ENCODE data around the gene RIPPLY2.
A peak's percentile ranks its signal among the peaks of the same experiment; 100 is the strongest.
"Not testable (repeated sequence)": the region's sequence is repeated elsewhere in the genome, so short reads cannot be mapped to it uniquely, and the experiment has no call there.

Gene RIPPLY2

GRCh38 chr6:83853178-83854000 lies at the start of gene RIPPLY2:
TSS of gene RIPPLY2 (plus strand) at chr6:83853360. CDS start at chr6:83853417, 57 bp downstream.
- no peak for DNase-seq (ENCODE audit: low spot score)

GRCh38 chr6:83803492-83803891 lies 49.7 kb upstream of the RIPPLY2 start:
- DNase-seq (ENCODE audit: low spot score): not testable (repeated sequence)

- no peak for DNase-seq (ENCODE audit: low spot score)
Observed at GRCh38 chr6:83804886-83805285, 48.3 kb upstream of the RIPPLY2 start.

GRCh38 chr6:83808005-83808404 lies 45.2 kb upstream of the RIPPLY2 start:
- DNase-seq (ENCODE audit: low spot score): no peak

- no peak for DNase-seq (ENCODE audit: low spot score)
Observed at GRCh38 chr6:83808926-83809325, 44.2 kb upstream of the RIPPLY2 start.

- no peak for DNase-seq (ENCODE audit: low spot score)
Observed at GRCh38 chr6:83812595-83812994, 40.6 kb upstream of the RIPPLY2 start.

GRCh38 chr6:83815631-83816272 lies 37.4 kb upstream of the RIPPLY2 start:
- DNase-seq (ENCODE audit: low spot score): no peak

GRCh38 chr6:83822629-83823169 lies 30.5 kb upstream of the RIPPLY2 start:
- DNase-seq (ENCODE audit: low spot score): no peak

GRCh38 chr6:83824388-83824801 lies 28.8 kb upstream of the RIPPLY2 start:
- DNase-seq (ENCODE audit: low spot score): no peak

GRCh38 chr6:83824831-83825230 lies 28.3 kb upstream of the RIPPLY2 start:
- no peak for DNase-seq (ENCODE audit: low spot score)

- DNase-seq (ENCODE audit: low spot score): no peak
Observed at GRCh38 chr6:83827050-83827449, 26.1 kb upstream of the RIPPLY2 start.

- no peak for DNase-seq (ENCODE audit: low spot score)
Observed at GRCh38 chr6:83838727-83839126, 14.4 kb upstream of the RIPPLY2 start.

- no peak for DNase-seq (ENCODE audit: low spot score)
Observed at GRCh38 chr6:83844170-83844569, 9.0 kb upstream of the RIPPLY2 start.

- no peak for DNase-seq (ENCODE audit: low spot score)
Observed at GRCh38 chr6:83846291-83846690, 6.9 kb upstream of the RIPPLY2 start.

- no peak for DNase-seq (ENCODE audit: low spot score)
Observed at GRCh38 chr6:83847179-83847578, 6.0 kb upstream of the RIPPLY2 start.

- DNase-seq (ENCODE audit: low spot score): no peak
Observed at GRCh38 chr6:83849127-83849526, 4.0 kb upstream of the RIPPLY2 start.

GRCh38 chr6:83849610-83850009 lies 3.5 kb upstream of the RIPPLY2 start:
- no peak for DNase-seq (ENCODE audit: low spot score)

GRCh38 chr6:83852528-83853177 lies 507 bp upstream of the RIPPLY2 start:
- DNase-seq (ENCODE audit: low spot score): no peak

- no peak for DNase-seq (ENCODE audit: low spot score)
Observed at GRCh38 chr6:83854001-83854501, 891 bp downstream of the RIPPLY2 start.

GRCh38 chr6:83854766-83855165 lies 1.6 kb downstream of the RIPPLY2 start:
- DNase-seq (ENCODE audit: low spot score): no peak

- peak; percentile 99 for DNase-seq (ENCODE audit: low spot score)
Observed at GRCh38 chr6:83859410-83860358, 6.5 kb downstream of the RIPPLY2 start, which contains the start of gene CYB5R4. TSS of gene CYB5R4 (plus strand) at chr6:83859689. CDS start at chr6:83859783, 94 bp downstream.
